ENCODE measurements around the gene SLC26A2.

DNA sequence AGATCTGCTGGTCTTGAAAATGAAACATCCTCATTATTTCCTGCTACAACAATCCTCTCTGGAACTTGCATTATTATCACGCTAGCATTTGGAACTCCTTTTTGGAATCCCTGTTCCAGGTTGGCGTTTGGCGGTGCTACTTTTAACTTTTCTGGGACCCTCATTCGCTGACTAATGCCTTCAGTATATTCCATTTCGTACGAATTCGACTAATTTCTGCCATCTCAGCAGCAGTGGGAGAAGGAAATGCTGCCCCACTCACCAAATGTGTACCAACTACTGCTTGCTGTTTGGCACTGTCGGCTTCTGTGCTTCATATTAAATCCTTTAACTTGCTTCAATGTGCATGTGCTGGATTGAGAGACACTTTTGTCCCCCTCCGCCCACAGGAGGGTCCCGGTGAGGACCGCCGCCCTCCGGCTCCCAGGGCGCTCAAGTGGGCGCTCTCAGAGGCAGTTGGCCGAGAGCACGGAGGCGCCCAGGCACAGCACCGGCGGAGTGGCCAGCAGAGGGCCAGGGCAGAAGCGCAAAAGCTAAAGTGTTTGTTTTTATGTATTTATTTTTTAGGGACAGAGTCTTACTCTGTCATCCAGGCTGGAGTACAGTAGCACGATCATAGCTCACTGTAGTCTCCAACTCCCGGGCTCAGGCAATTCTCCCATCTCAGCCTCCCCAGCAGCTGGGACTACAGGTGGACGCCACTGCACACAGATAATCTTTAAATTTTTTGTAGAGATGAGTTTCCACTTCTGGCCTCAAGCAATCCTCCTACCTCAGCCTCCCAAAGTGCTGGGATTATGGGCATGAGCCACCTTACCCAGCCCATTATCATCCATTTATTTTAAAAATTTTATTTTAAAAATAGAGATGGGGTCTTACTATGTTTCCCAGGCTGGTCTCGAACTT is 27.9 kb upstream of the SLC26A2 start:
- no peak for TF ChIP-seq ZNF433 (tag by site-specific recombination; IDR thresholded peaks at IDR 0.05; ENCODE audit: low read depth)
- TF ChIP-seq, protein P1, sequence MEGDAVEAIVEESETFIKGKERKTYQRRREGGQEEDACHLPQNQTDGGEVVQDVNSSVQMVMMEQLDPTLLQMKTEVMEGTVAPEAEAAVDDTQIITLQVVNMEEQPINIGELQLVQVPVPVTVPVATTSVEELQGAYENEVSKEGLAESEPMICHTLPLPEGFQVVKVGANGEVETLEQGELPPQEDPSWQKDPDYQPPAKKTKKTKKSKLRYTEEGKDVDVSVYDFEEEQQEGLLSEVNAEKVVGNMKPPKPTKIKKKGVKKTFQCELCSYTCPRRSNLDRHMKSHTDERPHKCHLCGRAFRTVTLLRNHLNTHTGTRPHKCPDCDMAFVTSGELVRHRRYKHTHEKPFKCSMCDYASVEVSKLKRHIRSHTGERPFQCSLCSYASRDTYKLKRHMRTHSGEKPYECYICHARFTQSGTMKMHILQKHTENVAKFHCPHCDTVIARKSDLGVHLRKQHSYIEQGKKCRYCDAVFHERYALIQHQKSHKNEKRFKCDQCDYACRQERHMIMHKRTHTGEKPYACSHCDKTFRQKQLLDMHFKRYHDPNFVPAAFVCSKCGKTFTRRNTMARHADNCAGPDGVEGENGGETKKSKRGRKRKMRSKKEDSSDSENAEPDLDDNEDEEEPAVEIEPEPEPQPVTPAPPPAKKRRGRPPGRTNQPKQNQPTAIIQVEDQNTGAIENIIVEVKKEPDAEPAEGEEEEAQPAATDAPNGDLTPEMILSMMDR (tag by site-specific recombination; IDR thresholded peaks at IDR 0.05), result no peak

Measured in HEK293 (cell line).